Vagina (tissue), 2 donors: ENCODE data around the gene MYOF.

Experiments used
- CTCF ChIP-seq, 3 experiments: fragments of 450-650 bp in 2 of 3; fragments of 200-600 bp in 1 of 3; sonication (generic) in 1 of 3; IDR thresholded peaks; one replicate each; pipeline ENCODE4 v1.5.1; 2017 to 2019; ENCODE audit warnings: antibody characterized with exemption in 3 of 3, mild to moderate bottlenecking in 2 of 3, moderate library complexity in 2 of 3
- POLR2A ChIP-seq, 2 donors: fragments of 450-650 bp; IDR thresholded peaks; one replicate each; pipeline ENCODE4 v1.6.1; 2017; ENCODE audit warnings: antibody characterized with exemption in 2 of 2, mild to moderate bottlenecking in 2 of 2, moderate library complexity in 2 of 2

GRCh38 chr10:93475227-93475626 is 6.9 kb downstream of the MYOF start:
- TF ChIP-seq CTCF (IDR thresholded peaks at IDR 0.05) (no peak), POLR2A (IDR thresholded peaks at IDR 0.05) (no peak)
